ENCODE measurements around the gene ANKS1B. TPM values are rescaled to one million over a fixed set of nuclear protein-coding genes. Genes with fewer than 3 reads are reported as not detected.

Gene ANKS1B
- total RNA-seq, 1 experiment from 2014 or later = 5.8 TPM

DNA sequence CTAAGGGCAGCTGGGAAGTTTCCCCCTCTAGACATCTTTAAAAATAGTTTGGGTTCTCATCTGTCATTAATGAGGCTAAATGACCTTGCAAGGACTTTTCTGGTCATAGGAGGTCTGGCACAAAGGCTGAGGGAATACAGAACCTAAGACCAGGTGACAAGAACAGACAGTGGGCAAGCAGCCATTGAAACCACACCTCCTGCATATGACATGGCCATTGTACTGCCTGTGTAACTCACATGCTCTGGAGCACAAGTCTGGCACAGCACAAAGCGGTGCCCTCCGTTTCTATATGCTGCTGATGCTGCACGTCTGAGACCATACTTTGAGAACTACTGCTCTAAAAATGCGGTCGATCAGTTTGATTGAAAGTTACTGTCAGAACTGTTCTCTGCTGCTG lies 1196.3 kb downstream of the ANKS1B start (continued):
- TF ChIP-seq, protein P1, sequence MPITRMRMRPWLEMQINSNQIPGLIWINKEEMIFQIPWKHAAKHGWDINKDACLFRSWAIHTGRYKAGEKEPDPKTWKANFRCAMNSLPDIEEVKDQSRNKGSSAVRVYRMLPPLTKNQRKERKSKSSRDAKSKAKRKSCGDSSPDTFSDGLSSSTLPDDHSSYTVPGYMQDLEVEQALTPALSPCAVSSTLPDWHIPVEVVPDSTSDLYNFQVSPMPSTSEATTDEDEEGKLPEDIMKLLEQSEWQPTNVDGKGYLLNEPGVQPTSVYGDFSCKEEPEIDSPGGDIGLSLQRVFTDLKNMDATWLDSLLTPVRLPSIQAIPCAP (CRISPR knock-in tag; IDR thresholded peaks at IDR 0.05) = no peak
- TF ChIP-seq CREM (CRISPR knock-in tag; IDR thresholded peaks at IDR 0.05) (no peak), SP1 (CRISPR knock-in tag; conservative IDR thresholded peaks at IDR 0.05) (no peak), MXD4 (CRISPR knock-in tag; IDR thresholded peaks at IDR 0.05; ENCODE audit: borderline replicate concordance) (no peak)
- TF ChIP-seq, protein P2, sequence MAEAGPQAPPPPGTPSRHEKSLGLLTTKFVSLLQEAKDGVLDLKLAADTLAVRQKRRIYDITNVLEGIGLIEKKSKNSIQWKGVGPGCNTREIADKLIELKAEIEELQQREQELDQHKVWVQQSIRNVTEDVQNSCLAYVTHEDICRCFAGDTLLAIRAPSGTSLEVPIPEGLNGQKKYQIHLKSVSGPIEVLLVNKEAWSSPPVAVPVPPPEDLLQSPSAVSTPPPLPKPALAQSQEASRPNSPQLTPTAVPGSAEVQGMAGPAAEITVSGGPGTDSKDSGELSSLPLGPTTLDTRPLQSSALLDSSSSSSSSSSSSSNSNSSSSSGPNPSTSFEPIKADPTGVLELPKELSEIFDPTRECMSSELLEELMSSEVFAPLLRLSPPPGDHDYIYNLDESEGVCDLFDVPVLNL (CRISPR knock-in tag; IDR thresholded peaks at IDR 0.05; ENCODE audit: borderline replicate concordance, low read depth) = no peak
- TF ChIP-seq, protein P3, sequence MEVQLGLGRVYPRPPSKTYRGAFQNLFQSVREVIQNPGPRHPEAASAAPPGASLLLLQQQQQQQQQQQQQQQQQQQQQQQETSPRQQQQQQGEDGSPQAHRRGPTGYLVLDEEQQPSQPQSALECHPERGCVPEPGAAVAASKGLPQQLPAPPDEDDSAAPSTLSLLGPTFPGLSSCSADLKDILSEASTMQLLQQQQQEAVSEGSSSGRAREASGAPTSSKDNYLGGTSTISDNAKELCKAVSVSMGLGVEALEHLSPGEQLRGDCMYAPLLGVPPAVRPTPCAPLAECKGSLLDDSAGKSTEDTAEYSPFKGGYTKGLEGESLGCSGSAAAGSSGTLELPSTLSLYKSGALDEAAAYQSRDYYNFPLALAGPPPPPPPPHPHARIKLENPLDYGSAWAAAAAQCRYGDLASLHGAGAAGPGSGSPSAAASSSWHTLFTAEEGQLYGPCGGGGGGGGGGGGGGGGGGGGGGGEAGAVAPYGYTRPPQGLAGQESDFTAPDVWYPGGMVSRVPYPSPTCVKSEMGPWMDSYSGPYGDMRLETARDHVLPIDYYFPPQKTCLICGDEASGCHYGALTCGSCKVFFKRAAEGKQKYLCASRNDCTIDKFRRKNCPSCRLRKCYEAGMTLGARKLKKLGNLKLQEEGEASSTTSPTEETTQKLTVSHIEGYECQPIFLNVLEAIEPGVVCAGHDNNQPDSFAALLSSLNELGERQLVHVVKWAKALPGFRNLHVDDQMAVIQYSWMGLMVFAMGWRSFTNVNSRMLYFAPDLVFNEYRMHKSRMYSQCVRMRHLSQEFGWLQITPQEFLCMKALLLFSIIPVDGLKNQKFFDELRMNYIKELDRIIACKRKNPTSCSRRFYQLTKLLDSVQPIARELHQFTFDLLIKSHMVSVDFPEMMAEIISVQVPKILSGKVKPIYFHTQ (CRISPR knock-in tag; IDR thresholded peaks at IDR 0.05) = no peak
- TF ChIP-seq, protein P4, sequence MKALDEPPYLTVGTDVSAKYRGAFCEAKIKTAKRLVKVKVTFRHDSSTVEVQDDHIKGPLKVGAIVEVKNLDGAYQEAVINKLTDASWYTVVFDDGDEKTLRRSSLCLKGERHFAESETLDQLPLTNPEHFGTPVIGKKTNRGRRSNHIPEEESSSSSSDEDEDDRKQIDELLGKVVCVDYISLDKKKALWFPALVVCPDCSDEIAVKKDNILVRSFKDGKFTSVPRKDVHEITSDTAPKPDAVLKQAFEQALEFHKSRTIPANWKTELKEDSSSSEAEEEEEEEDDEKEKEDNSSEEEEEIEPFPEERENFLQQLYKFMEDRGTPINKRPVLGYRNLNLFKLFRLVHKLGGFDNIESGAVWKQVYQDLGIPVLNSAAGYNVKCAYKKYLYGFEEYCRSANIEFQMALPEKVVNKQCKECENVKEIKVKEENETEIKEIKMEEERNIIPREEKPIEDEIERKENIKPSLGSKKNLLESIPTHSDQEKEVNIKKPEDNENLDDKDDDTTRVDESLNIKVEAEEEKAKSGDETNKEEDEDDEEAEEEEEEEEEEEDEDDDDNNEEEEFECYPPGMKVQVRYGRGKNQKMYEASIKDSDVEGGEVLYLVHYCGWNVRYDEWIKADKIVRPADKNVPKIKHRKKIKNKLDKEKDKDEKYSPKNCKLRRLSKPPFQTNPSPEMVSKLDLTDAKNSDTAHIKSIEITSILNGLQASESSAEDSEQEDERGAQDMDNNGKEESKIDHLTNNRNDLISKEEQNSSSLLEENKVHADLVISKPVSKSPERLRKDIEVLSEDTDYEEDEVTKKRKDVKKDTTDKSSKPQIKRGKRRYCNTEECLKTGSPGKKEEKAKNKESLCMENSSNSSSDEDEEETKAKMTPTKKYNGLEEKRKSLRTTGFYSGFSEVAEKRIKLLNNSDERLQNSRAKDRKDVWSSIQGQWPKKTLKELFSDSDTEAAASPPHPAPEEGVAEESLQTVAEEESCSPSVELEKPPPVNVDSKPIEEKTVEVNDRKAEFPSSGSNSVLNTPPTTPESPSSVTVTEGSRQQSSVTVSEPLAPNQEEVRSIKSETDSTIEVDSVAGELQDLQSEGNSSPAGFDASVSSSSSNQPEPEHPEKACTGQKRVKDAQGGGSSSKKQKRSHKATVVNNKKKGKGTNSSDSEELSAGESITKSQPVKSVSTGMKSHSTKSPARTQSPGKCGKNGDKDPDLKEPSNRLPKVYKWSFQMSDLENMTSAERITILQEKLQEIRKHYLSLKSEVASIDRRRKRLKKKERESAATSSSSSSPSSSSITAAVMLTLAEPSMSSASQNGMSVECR (CRISPR knock-in tag; IDR thresholded peaks at IDR 0.05; ENCODE audit: borderline replicate concordance) = no peak

DNA sequence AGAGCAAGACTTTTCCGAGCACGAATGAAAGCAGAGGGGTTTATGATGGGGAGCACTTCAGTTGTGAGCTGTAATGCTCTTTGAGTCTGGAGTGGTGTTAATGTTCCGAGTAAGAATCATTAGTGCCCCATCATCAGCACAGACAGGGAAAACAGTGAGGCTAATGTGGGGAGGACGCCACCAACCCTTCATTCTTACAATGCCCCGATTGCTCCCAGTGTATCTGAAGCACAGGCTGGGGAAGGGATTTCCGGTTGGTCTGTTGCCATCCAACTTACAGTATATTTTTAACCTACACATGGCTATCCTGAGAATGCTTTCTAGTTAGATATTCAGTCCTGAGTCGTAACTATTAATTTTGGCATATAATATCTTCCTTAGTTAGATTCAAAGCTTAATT lies 1198.1 kb downstream of the ANKS1B start:
- CTCF ChIA-PET = no interaction called here
- H3K27ac Mint-ChIP-seq = no peak overlapping the region
- H3K4me3 Mint-ChIP-seq = no peak overlapping the region
- POLR2A ChIA-PET = no interaction called here
- DNase-seq (ENCODE audit: low spot score) (no peak), ATAC-seq (no peak)
- no peak for TF ChIP-seq SMAD3 (CRISPR knock-in tag; IDR thresholded peaks at IDR 0.05; ENCODE audit: borderline replicate concordance)
- TF ChIP-seq, protein P3 (CRISPR knock-in tag; IDR thresholded peaks at IDR 0.05) = no peak
- no peak for TF ChIP-seq GTF2I (CRISPR knock-in tag; conservative IDR thresholded peaks at IDR 0.05)
- TF ChIP-seq, protein P5, sequence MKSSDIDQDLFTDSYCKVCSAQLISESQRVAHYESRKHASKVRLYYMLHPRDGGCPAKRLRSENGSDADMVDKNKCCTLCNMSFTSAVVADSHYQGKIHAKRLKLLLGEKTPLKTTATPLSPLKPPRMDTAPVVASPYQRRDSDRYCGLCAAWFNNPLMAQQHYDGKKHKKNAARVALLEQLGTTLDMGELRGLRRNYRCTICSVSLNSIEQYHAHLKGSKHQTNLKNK (CRISPR knock-in tag; IDR thresholded peaks at IDR 0.05) = no peak
- no peak for TF ChIP-seq EMX1 (CRISPR knock-in tag; IDR thresholded peaks at IDR 0.05)
- no peak for TF ChIP-seq CREB1 (CRISPR knock-in tag; IDR thresholded peaks at IDR 0.05)
- TF ChIP-seq, protein P6, sequence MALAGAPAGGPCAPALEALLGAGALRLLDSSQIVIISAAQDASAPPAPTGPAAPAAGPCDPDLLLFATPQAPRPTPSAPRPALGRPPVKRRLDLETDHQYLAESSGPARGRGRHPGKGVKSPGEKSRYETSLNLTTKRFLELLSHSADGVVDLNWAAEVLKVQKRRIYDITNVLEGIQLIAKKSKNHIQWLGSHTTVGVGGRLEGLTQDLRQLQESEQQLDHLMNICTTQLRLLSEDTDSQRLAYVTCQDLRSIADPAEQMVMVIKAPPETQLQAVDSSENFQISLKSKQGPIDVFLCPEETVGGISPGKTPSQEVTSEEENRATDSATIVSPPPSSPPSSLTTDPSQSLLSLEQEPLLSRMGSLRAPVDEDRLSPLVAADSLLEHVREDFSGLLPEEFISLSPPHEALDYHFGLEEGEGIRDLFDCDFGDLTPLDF (CRISPR knock-in tag; IDR thresholded peaks at IDR 0.05) = no peak
- TF ChIP-seq, protein P7, sequence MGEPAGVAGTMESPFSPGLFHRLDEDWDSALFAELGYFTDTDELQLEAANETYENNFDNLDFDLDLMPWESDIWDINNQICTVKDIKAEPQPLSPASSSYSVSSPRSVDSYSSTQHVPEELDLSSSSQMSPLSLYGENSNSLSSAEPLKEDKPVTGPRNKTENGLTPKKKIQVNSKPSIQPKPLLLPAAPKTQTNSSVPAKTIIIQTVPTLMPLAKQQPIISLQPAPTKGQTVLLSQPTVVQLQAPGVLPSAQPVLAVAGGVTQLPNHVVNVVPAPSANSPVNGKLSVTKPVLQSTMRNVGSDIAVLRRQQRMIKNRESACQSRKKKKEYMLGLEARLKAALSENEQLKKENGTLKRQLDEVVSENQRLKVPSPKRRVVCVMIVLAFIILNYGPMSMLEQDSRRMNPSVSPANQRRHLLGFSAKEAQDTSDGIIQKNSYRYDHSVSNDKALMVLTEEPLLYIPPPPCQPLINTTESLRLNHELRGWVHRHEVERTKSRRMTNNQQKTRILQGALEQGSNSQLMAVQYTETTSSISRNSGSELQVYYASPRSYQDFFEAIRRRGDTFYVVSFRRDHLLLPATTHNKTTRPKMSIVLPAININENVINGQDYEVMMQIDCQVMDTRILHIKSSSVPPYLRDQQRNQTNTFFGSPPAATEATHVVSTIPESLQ (CRISPR knock-in tag; IDR thresholded peaks at IDR 0.05) = no peak
- TF ChIP-seq ZNF121 (CRISPR knock-in tag; IDR thresholded peaks at IDR 0.05) = no peak
- no peak for TF ChIP-seq ESRRA (CRISPR knock-in tag; IDR thresholded peaks at IDR 0.05; ENCODE audit: borderline replicate concordance)
- no peaks in the 10 kb centered on the region for H3K36me3 Mint-ChIP-seq
- H3K9me3 Mint-ChIP-seq = no peaks in the 10 kb centered on the region
- H3K4me1 Mint-ChIP-seq = no peaks in the 10 kb centered on the region
- no peaks in the 10 kb centered on the region for H3K27me3 Mint-ChIP-seq (ENCODE audit: low read depth)
